Epithelial cell of esophagus (primary cell): Measurements from ENCODE around the gene EEFSEC.

ENCODE experiments used
- DNase-seq: peaks from one replicate; pipeline ENCODE4 v3.0.0; 2010; ENCODE audit warnings: low read depth
- H3K4me3 ChIP-seq: 2 replicates; pipeline ENCODE4 v1.5.1; 2011; ENCODE audit warnings: mild to moderate bottlenecking, low read length, control low read depth
- CTCF ChIP-seq: IDR thresholded peaks from 2 replicates; pipeline ENCODE4 v1.5.1; 2011; ENCODE audit warnings: low read depth, mild to moderate bottlenecking, low read length, control low read depth, inconsistent platforms; ENCODE audit not compliant: insufficient read depth; ENCODE audit errors: missing control alignments

EEFSEC gene

GRCh38 chr3:128319741-128320141 is 166.5 kb downstream of the EEFSEC start:
- DNase-seq = no peak
- TF ChIP-seq CTCF = no peak
- no peak overlapping the region for H3K4me3 ChIP-seq

- H3K4me3 ChIP-seq = no peak overlapping the region
- no peak for DNase-seq
- TF ChIP-seq CTCF = no peak
Observed at GRCh38 chr3:128320551-128321340, 167.5 kb downstream of the EEFSEC start.

GRCh38 chr3:128321418-128321817 is 168.1 kb downstream of the EEFSEC start:
- no peak overlapping the region for H3K4me3 ChIP-seq
- no peak for TF ChIP-seq CTCF
- no peak for DNase-seq

- H3K4me3 ChIP-seq = no peak overlapping the region
- DNase-seq = peak; percentile 69
- peak; percentile 71 for TF ChIP-seq CTCF
Observed at GRCh38 chr3:128322030-128323022, 169.0 kb downstream of the EEFSEC start.

GRCh38 chr3:128323206-128324081 is 170.2 kb downstream of the EEFSEC start:
- DNase-seq = no peak
- H3K4me3 ChIP-seq = no peak overlapping the region
- TF ChIP-seq CTCF = no peak

GRCh38 chr3:128324911-128325592 is 171.8 kb downstream of the EEFSEC start:
- no peak overlapping the region for H3K4me3 ChIP-seq
- no peak for TF ChIP-seq CTCF
- DNase-seq = no peak
